RPMI8226 (cell line): ENCODE measurements around the gene GRHL3.
A peak's percentile ranks its signal among the peaks of the same experiment; 100 is the strongest.

Experiments
- DNase-seq: peaks from one replicate; pipeline ENCODE4 v3.0.0-alpha.2; 2015

Gene GRHL3

GRCh38 chr1:24345334-24345733 is 26.2 kb downstream of the GRHL3 start:
- DNase-seq, result no peak

- no peak for DNase-seq
Observed at GRCh38 chr1:24347159-24347934, 28.2 kb downstream of the GRHL3 start.

DNA sequence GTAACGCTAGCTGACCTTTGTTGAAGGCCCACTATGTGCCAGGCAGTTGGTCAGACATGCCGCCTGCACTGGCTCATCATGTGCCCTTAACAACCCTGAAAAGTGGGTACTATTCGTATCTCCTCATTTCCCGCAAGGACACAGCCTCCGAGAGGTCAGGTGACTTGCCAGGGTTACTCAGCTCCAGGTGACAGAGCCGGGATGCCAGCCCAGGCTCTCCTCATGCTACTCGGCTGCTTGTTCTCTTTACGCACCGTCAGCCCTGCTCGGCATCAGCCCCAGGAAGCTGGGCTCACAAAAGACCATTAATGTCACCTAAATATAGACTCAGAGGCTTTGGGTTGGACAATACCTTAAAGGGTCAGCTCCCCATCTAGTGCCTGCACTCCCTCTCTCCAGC is 29.0 kb downstream of the GRHL3 start:
- no peak for DNase-seq

DNA sequence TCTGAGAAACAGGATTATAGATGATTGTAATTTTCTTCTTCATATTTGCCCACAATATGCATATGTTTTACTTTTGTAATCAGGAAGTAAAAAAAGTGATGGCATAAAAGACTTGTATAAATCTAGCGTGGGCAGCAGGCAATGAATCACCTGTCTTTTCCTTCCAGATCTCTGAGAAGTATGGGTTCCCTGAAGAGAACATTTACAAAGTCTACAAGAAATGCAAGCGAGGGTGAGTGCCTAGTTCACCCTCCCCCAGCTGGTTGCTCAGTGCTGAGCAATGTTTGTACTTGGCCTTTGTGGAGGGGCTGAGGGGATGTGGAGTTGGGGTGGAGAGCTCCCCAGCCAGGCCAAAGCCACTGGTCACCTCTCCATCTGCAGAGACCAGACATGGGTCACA is 30.7 kb downstream of the GRHL3 start:
- DNase-seq, result no peak

GRCh38 chr1:24351247-24351646 is 32.1 kb downstream of the GRHL3 start:
- no peak for DNase-seq

DNA sequence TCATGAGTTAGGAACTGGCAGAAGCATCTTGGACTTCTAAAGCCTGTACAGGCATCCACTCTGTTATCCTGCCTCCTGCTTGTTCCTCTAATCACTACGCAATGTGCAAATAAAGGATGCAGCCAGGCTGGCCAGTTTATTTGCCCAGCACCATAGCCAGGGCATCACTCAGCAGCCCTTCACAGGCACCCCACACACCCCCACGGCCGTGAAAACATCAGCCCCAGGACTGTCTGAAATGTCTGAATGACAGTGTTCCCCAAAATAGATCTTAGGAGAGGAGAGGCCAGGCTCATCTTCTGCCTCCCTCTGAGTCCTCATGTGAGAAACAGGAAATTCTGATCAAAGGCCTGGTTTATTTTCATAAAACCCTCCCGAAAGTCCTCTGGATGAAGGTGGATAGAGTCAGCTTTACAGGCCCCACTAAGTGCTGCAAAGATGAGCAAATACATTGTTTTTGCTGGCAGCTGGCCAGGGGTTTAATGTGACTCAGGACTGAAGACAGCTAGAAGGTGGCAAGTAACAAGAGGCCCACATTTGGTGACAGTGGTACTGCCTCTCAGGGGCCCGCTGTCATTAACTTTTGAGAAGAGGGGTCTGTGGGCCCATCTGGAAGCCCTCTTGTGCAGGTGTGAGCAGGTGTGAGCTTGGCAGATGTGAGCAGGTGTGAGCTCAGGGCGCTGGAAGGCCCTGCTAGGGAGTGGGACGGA is 32.9 kb downstream of the GRHL3 start:
- DNase-seq, result peak; percentile 21

GRCh38 chr1:24353292-24353891 is 34.2 kb downstream of the GRHL3 start:
- no peak for DNase-seq

GRCh38 chr1:24355466-24355865 is 36.3 kb downstream of the GRHL3 start:
- no peak for DNase-seq

DNA sequence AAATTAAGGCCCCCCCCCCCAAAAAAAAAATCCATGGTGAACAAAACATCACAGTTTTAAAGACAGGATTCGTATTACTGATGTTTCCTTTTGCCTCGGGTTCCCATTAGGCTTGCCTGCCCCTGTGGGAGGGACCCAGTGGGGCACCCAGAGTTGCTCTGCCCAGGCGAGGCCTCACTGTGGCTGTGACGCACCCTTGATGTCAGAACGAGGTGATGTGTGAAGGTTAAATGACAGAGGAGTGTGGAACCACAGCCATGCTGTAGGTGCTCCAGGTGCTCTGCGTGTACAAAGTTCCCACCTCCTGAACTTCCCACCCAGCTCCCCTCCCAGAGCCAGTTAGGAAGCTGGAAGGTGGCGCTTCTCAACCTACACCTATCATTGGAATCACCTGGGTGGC is 37.9 kb downstream of the GRHL3 start:
- DNase-seq, result no peak

DNA sequence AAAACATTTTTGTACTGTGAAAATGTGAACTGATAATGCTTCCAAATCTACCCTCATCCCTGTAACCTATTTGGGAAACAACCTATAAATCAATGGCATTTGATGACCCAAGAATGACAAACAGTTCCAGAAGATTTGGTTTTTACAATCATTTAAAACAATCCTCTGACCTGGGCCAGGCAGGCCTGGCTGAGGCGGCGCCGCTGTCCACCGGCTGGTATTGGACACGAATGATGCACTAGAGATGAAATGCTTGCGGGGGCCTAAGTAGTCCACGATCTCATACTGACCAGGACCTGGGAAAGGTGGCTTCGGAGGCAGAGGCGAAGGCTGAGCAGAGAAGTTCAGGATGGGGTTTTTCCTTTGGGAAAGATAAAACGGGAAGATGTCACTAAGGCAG is 41.5 kb downstream of the GRHL3 start:
- no peak for DNase-seq

DNA sequence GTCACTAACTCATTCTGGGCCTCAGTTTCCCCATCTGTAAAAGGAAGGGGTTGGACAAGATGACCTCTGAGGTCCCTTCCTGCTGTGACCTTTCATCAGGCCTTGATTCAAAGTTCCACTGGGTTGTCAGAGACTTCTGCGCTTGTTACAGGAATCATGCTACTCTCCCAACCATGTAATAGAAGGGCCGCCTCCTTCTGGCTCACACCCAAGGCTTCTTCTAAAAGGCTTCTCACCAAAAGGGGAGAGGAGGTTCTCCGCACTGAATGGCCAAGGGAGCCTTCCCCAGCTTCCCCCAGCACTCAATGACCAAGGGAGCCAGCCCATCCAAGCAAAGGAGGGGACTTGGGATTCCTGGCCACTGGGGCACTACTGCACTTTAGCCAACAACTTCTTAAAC is 42.7 kb downstream of the GRHL3 start:
- no peak for DNase-seq

- no peak for DNase-seq
Observed at GRCh38 chr1:24362396-24362795, 43.2 kb downstream of the GRHL3 start.

- no peak for DNase-seq
Observed at GRCh38 chr1:24362982-24363614, 43.9 kb downstream of the GRHL3 start.

DNA sequence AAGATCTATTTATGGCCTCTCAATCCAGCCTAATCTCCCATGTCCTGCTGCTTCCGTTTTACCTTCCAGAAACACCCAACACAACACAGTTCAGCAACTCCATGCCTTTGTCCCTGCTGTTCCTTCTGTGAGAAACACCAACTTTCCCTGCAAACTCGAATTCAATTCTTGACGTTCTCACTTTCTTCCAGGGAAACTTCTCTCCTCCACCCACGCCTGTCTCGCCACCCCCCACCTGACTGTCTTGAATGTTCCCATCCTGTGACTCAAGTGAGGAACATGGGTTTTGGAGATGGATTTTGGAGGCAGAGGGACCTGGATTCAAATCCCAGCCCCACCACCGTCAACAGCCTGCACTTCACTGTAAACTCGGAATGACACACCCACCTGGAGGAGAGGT is 44.8 kb downstream of the GRHL3 start:
- DNase-seq, result no peak

DNA sequence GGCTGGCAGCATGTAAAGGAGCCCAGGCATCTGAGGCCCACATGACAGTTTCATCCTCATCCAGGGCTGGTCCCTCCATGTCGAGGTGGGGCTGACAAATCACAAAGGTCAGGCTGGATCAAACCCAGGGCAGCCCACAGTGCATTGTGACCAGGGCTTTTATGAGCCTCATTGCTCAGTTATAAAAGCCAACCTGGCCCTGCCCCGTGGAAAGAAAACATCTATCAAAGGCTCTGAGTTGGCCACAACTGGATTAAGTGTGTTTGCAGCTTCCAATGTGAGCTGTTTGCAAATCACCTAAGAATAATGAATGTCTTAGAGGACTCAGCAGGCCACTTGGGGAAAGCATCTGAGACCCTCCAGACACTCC is 45.4 kb downstream of the GRHL3 start:
- DNase-seq, result no peak

DNA sequence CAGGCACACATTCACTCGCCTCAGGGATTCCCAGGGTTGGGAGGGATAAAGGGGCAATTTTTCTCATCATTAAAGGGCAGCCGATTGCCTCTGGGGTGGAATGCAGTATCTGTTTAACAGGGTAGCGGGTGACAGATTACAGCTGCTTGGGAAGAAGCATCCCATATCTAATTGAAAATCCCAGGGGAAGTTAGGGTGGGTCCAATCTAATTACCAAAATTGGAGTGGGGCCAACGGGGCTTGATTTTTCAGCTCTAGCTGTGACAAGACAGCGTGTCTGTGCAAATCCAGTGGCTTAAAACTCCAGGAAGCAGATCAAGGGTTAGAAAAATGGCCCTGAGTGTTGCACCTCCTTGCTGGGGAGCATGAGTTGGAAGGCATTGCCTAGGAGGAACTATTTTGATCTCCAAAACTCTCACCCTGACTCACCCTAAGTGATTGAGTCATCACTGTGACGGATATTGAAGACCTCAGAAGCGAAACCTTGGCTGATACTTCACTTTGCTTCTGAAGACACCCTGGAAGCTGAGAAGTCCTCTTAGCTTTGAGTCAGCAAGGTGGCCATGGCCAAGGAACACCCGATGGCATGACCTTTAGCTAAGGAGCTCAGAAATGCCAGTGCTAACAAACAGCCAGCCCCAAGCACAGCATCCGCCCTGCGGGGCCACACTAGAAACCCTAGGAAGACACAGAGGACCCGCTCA is 46.0 kb downstream of the GRHL3 start:
- no peak for DNase-seq

DNA sequence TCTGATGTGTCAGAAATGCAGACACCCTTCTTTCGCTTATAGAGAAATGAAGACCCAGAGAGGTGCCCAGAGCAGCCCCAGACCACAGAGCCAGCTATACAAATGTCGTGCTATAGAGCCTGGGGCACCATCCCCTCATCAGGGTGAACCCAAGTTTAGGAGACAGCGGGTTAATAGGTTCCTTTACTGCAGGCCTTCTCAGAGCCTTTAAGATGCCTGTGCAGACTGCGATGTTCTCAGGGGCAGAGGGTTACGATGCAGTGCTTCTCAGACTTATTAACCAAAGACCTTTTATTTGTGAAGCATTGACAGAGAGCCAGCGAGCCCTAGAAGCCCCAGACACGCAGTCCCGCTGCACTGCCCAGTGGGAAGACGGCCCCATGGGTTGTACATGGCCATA is 47.5 kb downstream of the GRHL3 start:
- no peak for DNase-seq

DNA sequence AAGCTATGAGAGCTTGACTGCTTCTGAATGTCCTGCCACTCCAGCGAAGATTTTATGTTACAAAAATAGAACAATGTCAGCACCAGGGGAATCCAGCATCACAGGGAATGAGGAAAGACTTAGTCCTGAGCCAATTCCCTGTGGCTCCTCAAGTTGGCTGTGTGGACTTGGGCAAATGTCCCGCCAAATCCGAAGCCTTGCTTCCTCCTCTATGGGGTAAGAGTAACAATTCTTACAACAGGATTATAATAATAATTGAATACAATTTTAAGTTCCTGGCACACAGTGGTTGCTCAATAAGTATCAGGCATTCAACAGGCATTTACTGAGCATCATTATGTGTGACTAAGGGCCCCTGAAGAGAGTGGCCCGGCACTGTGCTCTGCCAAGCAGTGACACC is 50.0 kb downstream of the GRHL3 start:
- DNase-seq, result no peak

- DNase-seq, result no peak
Observed at GRCh38 chr1:24369801-24370200, 50.6 kb downstream of the GRHL3 start.

DNA sequence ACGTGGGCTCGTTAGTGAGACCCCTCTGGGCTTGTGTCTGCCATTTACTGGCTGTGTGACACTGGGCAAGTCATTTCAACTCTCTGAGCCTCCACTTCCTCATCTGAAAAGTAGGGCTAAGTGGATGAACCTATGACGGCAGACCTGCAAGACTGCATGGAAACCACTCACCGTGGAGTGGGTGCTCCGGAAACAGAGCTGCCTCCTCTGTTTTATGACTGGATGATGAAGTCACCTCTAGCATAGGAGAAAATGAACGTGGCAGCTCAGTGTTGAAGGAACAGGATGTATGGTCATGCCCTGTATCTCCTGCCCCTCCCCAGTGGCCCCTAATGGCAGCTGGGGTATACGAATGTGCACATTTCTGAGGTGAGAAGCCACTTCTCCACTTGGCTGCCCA is 53.9 kb downstream of the GRHL3 start:
- DNase-seq, result no peak

GRCh38 chr1:24373710-24374109 is 54.6 kb downstream of the GRHL3 start:
- no peak for DNase-seq

DNA sequence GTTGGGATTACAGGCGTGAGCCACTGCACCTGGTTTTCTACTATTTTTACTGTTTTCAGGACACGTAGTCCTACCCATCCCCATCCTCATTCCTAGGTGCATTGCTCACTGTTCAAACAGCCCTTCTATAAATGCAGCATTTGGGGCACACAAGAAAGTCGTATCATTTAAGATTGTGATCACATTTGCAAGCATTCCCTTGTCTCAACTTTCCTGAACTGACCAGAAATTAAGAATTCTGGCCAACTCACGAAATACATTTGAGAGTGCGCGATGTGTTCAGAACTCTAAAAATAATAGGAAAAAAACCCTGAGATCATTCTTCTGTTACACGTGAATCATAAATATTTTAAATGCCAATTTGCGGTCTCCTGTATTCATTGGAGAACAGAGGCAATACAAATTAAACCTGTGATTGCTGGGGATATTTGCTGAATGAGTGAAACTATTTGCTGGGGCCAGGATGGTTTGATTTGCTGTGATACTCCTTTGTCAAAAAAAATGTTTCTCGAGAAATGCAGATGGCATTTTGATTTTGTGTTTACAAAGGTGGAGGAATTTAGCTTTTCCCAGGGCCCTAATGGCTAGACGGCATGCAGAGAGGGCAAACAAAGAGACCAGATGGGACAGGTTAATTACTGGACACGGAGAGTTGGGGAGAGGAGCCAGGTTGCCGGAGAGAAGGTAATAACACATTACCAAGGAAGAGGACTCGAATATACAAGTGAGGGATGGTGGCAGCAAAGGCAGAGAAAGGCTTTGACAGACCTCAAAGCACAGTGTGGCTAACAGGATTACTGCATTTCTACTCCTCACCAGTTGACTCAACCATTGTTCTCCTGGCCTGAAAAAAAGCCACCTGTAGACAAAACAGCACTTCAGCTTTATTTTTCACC is 56.0 kb downstream of the GRHL3 start:
- no peak for DNase-seq
